Endothelial cell of umbilical vein (primary cell): ENCODE data around the gene SUGP1. TPM values are rescaled to one million over a fixed set of nuclear protein-coding genes. Genes with fewer than 3 reads are reported as not detected.

Experiments
- BruUV-seq: library from RNA; stranded (reverse); fragments of 400-500 nt; replicated peaks from 2 replicates; lab custom pipeline; 2021; lab: Mats Ljungman, UMichigan
- CTCF ChIA-PET: fragments of 300-600, 350-600 bp; sonication (Branson Sonifier 250); formaldehyde crosslinking; loops from one replicate; lab custom pipeline; 2021; ENCODE audit warnings: antibody characterized with exemption, inconsistent platforms; lab: Charles Lee
- POLR2A ChIA-PET: fragments of 300-600, 350-600 bp; sonication (Branson Sonifier 250); formaldehyde crosslinking; loops from one replicate; lab custom pipeline; 2021; ENCODE audit warnings: antibody characterized with exemption, inconsistent platforms; lab: Charles Lee
- DNase-seq: peaks from one replicate; pipeline ENCODE4 v3.0.0-alpha.2; 2011; ENCODE audit warnings: low read depth, low spot score
- FAIRE-seq: peaks from 2 replicates; lab custom pipeline; 2011; peaks lifted over from hg19 to GRCh38; lab: Jason Lieb, UNC
- H2AFZ ChIP-seq: 2 replicates; pipeline ENCODE4 v1.6.0; 2012; ENCODE audit warnings: low read depth, low read length, control low read depth, inconsistent platforms
- H3K27ac ChIP-seq: 2 replicates; pipeline ENCODE4 v1.5.1; 2011; ENCODE audit warnings: low read depth, mild to moderate bottlenecking, control low read depth, low read length, moderate library complexity; ENCODE audit not compliant: insufficient read depth
- H3K27me3 ChIP-seq, 2 experiments: 2 replicates each; pipeline versions ENCODE4 v1.6.0 to v1.6.1; 2011; ENCODE audit warnings: low read length in 2 of 2, mixed read lengths in 1 of 2; ENCODE audit not compliant: control insufficient read depth in 2 of 2, insufficient read depth in 2 of 2
- H3K36me3 ChIP-seq, 2 experiments: 2 replicates in 1 of 2; 3 replicates in 1 of 2; pipeline ENCODE4 v1.5.1; 2011; ENCODE audit warnings: low read length in 2 of 2, mild to moderate bottlenecking in 1 of 2, moderate library complexity in 1 of 2; ENCODE audit not compliant: control insufficient read depth in 2 of 2, insufficient read depth in 2 of 2; ENCODE audit errors: extremely low read depth in 1 of 2
- H3K4me1 ChIP-seq: 3 replicates; pipeline ENCODE4 v1.5.1; 2011; ENCODE audit warnings: mild to moderate bottlenecking, low read length; ENCODE audit not compliant: control insufficient read depth, insufficient read depth; ENCODE audit errors: extremely low read depth
- H3K4me2 ChIP-seq: 2 replicates; pipeline ENCODE4 v1.6.1; 2011; ENCODE audit warnings: low read length, control low read depth, mixed read lengths; ENCODE audit not compliant: insufficient read depth
- H3K4me3 ChIP-seq, 3 experiments: fragments of 200-600 bp in 1 of 3; sonication (generic), shearing (Covaris generic) in 1 of 3; replicated peaks in 1 of 3; 2 replicates each; pipeline ENCODE4 v1.5.1; 2011 to 2016; ENCODE audit warnings: control low read depth in 3 of 3, low read length in 3 of 3, mild to moderate bottlenecking in 2 of 3, inconsistent platforms in 1 of 3, low read depth in 1 of 3, moderate library complexity in 1 of 3; ENCODE audit not compliant: insufficient read depth in 1 of 3
- H3K79me2 ChIP-seq: 2 replicates; pipeline ENCODE4 v1.6.0; 2012; ENCODE audit warnings: low read length, inconsistent platforms; ENCODE audit not compliant: control insufficient read depth, insufficient read depth
- H3K9ac ChIP-seq: replicated peaks from 2 replicates; pipeline ENCODE3; 2011; ENCODE audit warnings: low read length, control low read depth; ENCODE audit not compliant: insufficient read depth; ENCODE audit errors: extremely low read depth
- H3K9me1 ChIP-seq: replicated peaks from 3 replicates; pipeline ENCODE4 v1.6.0; 2011; ENCODE audit warnings: mild to moderate bottlenecking, low read length; ENCODE audit not compliant: control insufficient read depth, insufficient read depth; ENCODE audit errors: extremely low read depth
- H3K9me3 ChIP-seq: replicated peaks from 2 replicates; pipeline ENCODE4 v1.5.1; 2012; ENCODE audit warnings: low read length, inconsistent platforms; ENCODE audit not compliant: control insufficient read depth, insufficient read depth
- H4K20me1 ChIP-seq: replicated peaks from 2 replicates; pipeline ENCODE3; 2011; ENCODE audit warnings: mild to moderate bottlenecking, low read length; ENCODE audit not compliant: control insufficient read depth, insufficient read depth; ENCODE audit errors: extremely low read depth
- CTCF ChIP-seq, 2 donors: IDR thresholded peaks; 1 replicate in 1 of 2; 2 replicates in 1 of 2; pipeline ENCODE4 v1.5.1; 2011; ENCODE audit warnings: low read length in 2 of 2, mild to moderate bottlenecking in 2 of 2, moderate library complexity in 2 of 2, control low read depth in 1 of 2, inconsistent platforms in 1 of 2, low read depth in 1 of 2; ENCODE audit not compliant: insufficient read depth in 1 of 2; ENCODE audit errors: extremely low read depth in 1 of 2
- EZH2 ChIP-seq: IDR thresholded peaks from 2 replicates; pipeline ENCODE4 v1.6.1; 2012; ENCODE audit warnings: borderline replicate concordance, low read depth, mild to moderate bottlenecking, moderate library complexity, low read length, inconsistent platforms; ENCODE audit not compliant: severe bottlenecking
- FOS ChIP-seq: IDR thresholded peaks from 2 replicates; pipeline ENCODE4 v1.6.1; 2011; ENCODE audit warnings: mild to moderate bottlenecking, low read length, moderate library complexity, borderline replicate concordance; ENCODE audit not compliant: insufficient read depth
- GATA2 ChIP-seq: IDR thresholded peaks from 2 replicates; pipeline ENCODE4 v1.7.0; 2011; ENCODE audit warnings: low read depth, mild to moderate bottlenecking, moderate library complexity, mixed read lengths, low read length; ENCODE audit not compliant: insufficient read length, insufficient read depth
- JUN ChIP-seq: IDR thresholded peaks from 2 replicates; pipeline ENCODE4 v1.6.1; 2011; ENCODE audit warnings: borderline replicate concordance, low read depth; ENCODE audit not compliant: insufficient read length, insufficient read depth
- MAX ChIP-seq: IDR thresholded peaks from 2 replicates; pipeline ENCODE4 v1.6.1; 2011; ENCODE audit not compliant: insufficient read depth, insufficient read length
- MYC ChIP-seq: IDR thresholded peaks from one replicate; pipeline ENCODE4 v1.6.1; 2011; ENCODE audit warnings: mild to moderate bottlenecking, low read depth, low read length
- POLR2A ChIP-seq: IDR thresholded peaks from 2 replicates; pipeline ENCODE4 v1.6.1; 2012; ENCODE audit warnings: low read depth, mild to moderate bottlenecking, control low read depth, low read length
- POLR2AphosphoS5 ChIP-seq: IDR thresholded peaks from 2 replicates; pipeline ENCODE4 v1.6.1; 2012; ENCODE audit warnings: low read depth, mild to moderate bottlenecking, control low read depth, low read length, moderate library complexity; ENCODE audit not compliant: insufficient read depth
- dilution Hi-C: fragments of 300-500 bp; cut with MboI; formaldehyde crosslinking; loops from one replicate; pipeline ENCODE4 v1.15.0; 2019; ENCODE audit warnings: low sequenced_read_pairs; ENCODE audit not compliant: extremely low pct_ligation_motif_present
- intact Hi-C: fragments of 100-400 bp; cut with micrococcal nuclease; formaldehyde crosslinking; loops from one replicate; pipeline ENCODE4 v1.10.0; 2022
- polyA plus RNA-seq, 4 experiments: library from polyadenylated mRNA; depleted of rRNA in 3 of 4; stranded (reverse) in 3 of 4; unstranded in 1 of 4; fragments of >200 nt; gene quantifications; 2 replicates each; pipeline versions ENCODE4 v1.2.1 to v1.2.3, GENCODE V29; 2011 to 2012; ENCODE audit warnings: missing spikeins in 1 of 4
- total RNA-seq: library from RNA; stranded (reverse); gene quantifications from 2 replicates; pipeline ENCODE4 v1.2.3, GENCODE V29; 2021

The SUGP1 gene
- total and polyA plus RNA-seq, 2 donors (not counting 3 experiments of a cell fraction or from before 2014, with no cell fraction given), result 41.0 to 64.7 TPM

GRCh38 chr19:19279062-19279612 lies 41.2 kb downstream of the SUGP1 start:
- POLR2A ChIA-PET, result no interaction called here

More at GRCh38 chr19:19279062-19279612, 41.2 kb downstream of the SUGP1 start:
- Histone ChIP-seq H3K4me3 (no peak overlapping the region), H2AFZ (no peak overlapping the region), H3K9ac (no peak overlapping the region), H3K9me1 (no peaks in the 10 kb centered on the region), H3K36me3 (peaks cover 2 to 34% of the 10 kb centered on the region in 2 experiments), H3K9me3 (no peaks in the 10 kb centered on the region), H3K4me2 (no peak overlapping the region), H4K20me1 (no peaks in the 10 kb centered on the region), H3K27me3 (no peaks in the 10 kb centered on the region), H3K27ac (no peak overlapping the region), H3K79me2 (no peaks in the 10 kb centered on the region), H3K4me1 (no peaks in the 10 kb centered on the region)
- FAIRE-seq (no peak), DNase-seq (no peak)
- no TSS peak for BruUV-seq
- CTCF ChIA-PET, result no interaction called here
- TF ChIP-seq JUN (no peak), EZH2 (no peak), POLR2AphosphoS5 (no peak), POLR2A (no peak), GATA2 (no peak), MYC (no peak), FOS (no peak), CTCF (IDR thresholded peaks at IDR 0.05; ENCODE audit: extremely low read depth in 1 of 2, insufficient read depth in 1 of 2, low read depth in 1 of 2, low read length in 2 of 2) (no peak), MAX (no peak)
- intact Hi-C loops (no loop called here), dilution Hi-C loops (no loop called here)
